Kidney (tissue), 14 donors: Measurements from ENCODE around the gene ILDR2. TPM values are rescaled to one million over a fixed set of nuclear protein-coding genes. Genes with fewer than 3 reads are reported as not detected.
"Not testable (repeated sequence)": the region's sequence is repeated elsewhere in the genome, so short reads cannot be mapped to it uniquely, and the experiment has no call there.

ENCODE experiments used
- DNase-seq, 5 donors: peaks; one replicate each; pipeline ENCODE4 v3.0.0-alpha.2; 2013 to 2020
- FAIRE-seq: peaks from 2 replicates; lab custom pipeline; 2012; peaks lifted over from hg19 to GRCh38; lab: Jason Lieb, UNC
- H3K27ac ChIP-seq, 2 donors: one replicate each; pipeline ENCODE4 v1.7.0; 2013; ENCODE audit warnings: low read depth in 2 of 2, low read length in 2 of 2, inconsistent platforms in 1 of 2
- H3K27me3 ChIP-seq: one replicate; pipeline ENCODE4 v1.7.1; 2013; ENCODE audit warnings: low read length, inconsistent platforms; ENCODE audit not compliant: control insufficient read depth, insufficient read depth
- H3K36me3 ChIP-seq, 3 donors: one replicate each; pipeline versions ENCODE4 v1.7.0 to v1.7.1; 2013; ENCODE audit warnings: low read length in 3 of 3, control low read depth in 1 of 3, inconsistent platforms in 1 of 3; ENCODE audit not compliant: insufficient read depth in 3 of 3, control insufficient read depth in 2 of 3
- H3K4me1 ChIP-seq, 3 donors: one replicate each; pipeline versions ENCODE4 v1.7.0 to v1.7.1; 2013; ENCODE audit warnings: low read length in 3 of 3, inconsistent platforms in 1 of 3, low read depth in 1 of 3; ENCODE audit not compliant: control insufficient read depth in 2 of 3, insufficient read depth in 2 of 3
- H3K4me3 ChIP-seq, 3 donors: one replicate each; pipeline versions ENCODE4 v1.7.0 to v1.8.1; 2013; ENCODE audit warnings: low read length in 3 of 3, control low read depth in 1 of 3, inconsistent platforms in 1 of 3
- H3K9ac ChIP-seq, 3 donors: one replicate each; pipeline versions ENCODE4 v1.7.0 to v1.7.1; 2013; ENCODE audit warnings: low read length in 3 of 3, control low read depth in 1 of 3, inconsistent platforms in 1 of 3
- H3K9me3 ChIP-seq, 3 donors: one replicate each; pipeline versions ENCODE4 v1.7.0 to v1.7.1; 2013; ENCODE audit warnings: low read length in 3 of 3, control low read depth in 1 of 3, inconsistent platforms in 1 of 3; ENCODE audit not compliant: control insufficient read depth in 2 of 3, insufficient read depth in 1 of 3
- intact Hi-C: fragments of 100-400 bp; cut with DNase I; formaldehyde crosslinking; loops from one replicate; pipeline ENCODE4 v1.11.1; 2022
- polyA plus RNA-seq: library from polyadenylated mRNA; stranded (reverse); fragments of 350-450 nt; fragmentation: Illumina TruSeq; extraction: RNeasy Lipid Tissue Mini Kit (QIAGEN cat#74804); gene quantifications from one replicate; pipeline ENCODE4 v1.2.3, GENCODE V29; 2014; ENCODE audit warnings: low read depth, low replicate concordance; ENCODE audit not compliant: insufficient read depth
- total RNA-seq: library from RNA; stranded (reverse); fragmentation: NEBNext Ultra II Directional; extraction: Animal tissue kit (Norgen Biotek cat#: 25700); gene quantifications from one replicate; pipeline ENCODE4 v1.2.1, GENCODE V29; 2021
- TF ChIP-seq, protein P1 (sequence below): IDR thresholded peaks from 3 replicates; pipeline ENCODE4 v1.5.1; 2012; ENCODE audit warnings: mild to moderate bottlenecking, moderate library complexity, borderline replicate concordance; ENCODE audit not compliant: insufficient read depth; ENCODE audit errors: extremely low read depth
- donor health status: control.
- donor health status: control.
- donor health status: control.
- donor health status: control.
- donor health status: control.
- donor health status: DM: yes; HTN: yes; CAD: no.
- donor health status: Normal renal cell carcinoma (clear cell type).

The ILDR2 gene
- total and polyA plus RNA-seq, 2 donors from 2014 or later = 1.5 to 5.9 TPM

DNA sequence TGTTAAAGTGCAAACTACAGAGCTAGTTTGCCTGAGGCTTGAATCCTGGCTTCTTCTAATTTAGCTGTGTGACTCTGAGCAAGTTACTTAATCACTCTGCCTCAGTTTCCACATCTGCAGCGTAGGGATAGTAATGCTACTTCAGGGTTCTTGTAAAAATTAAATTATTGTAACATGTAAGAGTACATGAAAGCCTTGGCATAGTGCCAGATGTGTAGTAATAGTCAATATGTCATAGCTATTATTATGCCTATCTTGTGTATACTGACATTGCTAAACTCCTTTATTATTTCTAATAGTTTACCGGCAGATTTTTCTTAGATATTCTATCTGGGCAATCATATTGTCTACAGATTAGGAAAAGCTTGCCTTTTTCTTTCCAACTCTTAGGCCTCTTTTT lies 92.4 kb downstream of the ILDR2 start:
- Histone ChIP-seq H3K27ac (no peak overlapping the region), H3K36me3 (no peaks in the 10 kb centered on the region), H3K9ac (no peak overlapping the region), H3K4me1 (peaks cover 0 to 7% (median 0%) of the 10 kb centered on the region in 3 donors), H3K4me3 (no peak overlapping the region), H3K27me3 (peaks cover 8% of the 10 kb centered on the region), H3K9me3 (no peaks in the 10 kb centered on the region)
- no peak for DNase-seq
- no peak for FAIRE-seq
- TF ChIP-seq, protein P1, sequence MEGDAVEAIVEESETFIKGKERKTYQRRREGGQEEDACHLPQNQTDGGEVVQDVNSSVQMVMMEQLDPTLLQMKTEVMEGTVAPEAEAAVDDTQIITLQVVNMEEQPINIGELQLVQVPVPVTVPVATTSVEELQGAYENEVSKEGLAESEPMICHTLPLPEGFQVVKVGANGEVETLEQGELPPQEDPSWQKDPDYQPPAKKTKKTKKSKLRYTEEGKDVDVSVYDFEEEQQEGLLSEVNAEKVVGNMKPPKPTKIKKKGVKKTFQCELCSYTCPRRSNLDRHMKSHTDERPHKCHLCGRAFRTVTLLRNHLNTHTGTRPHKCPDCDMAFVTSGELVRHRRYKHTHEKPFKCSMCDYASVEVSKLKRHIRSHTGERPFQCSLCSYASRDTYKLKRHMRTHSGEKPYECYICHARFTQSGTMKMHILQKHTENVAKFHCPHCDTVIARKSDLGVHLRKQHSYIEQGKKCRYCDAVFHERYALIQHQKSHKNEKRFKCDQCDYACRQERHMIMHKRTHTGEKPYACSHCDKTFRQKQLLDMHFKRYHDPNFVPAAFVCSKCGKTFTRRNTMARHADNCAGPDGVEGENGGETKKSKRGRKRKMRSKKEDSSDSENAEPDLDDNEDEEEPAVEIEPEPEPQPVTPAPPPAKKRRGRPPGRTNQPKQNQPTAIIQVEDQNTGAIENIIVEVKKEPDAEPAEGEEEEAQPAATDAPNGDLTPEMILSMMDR = no peak
- intact Hi-C loops = no loop called here

DNA sequence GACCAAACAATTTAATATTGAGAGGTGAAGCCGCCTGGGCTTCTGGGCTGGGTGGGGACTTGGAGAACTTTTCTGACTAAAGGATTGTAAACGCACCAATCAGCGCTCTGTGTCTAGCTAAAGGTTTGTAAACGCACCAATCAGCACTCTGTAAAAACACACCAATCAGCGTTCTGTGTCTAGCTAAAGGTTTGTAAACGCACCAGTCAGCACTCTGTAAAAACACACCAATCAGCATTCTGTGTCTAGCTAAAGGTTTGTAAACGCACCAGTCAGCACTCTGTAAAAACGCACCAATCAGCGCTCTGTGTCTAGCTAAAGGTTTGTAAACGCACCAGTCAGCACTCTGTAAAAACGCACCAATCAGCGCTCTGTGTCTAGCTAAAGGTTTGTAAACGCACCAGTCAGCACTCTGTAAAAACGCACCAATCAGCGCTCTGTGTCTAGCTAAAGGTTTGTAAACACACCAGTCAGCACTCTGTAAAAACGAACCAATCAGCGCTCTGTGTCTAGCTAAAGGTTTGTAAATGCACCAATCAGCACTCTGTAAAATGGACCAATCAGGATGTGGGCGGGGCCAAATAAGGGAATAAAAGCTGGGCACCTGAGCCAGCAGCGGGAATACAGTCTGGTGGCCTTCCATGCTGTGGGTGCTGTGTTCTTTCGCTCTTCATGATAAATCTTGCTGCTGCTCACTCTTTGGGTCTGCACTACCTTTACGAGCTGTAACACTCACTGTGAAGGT lies 97.0 kb downstream of the ILDR2 start:
- H3K9me3 ChIP-seq, intact Hi-C loops, FAIRE-seq, H3K9ac ChIP-seq, H3K4me3 ChIP-seq, H3K27me3 ChIP-seq, H3K27ac ChIP-seq, H3K36me3 ChIP-seq, DNase-seq, H3K4me1 ChIP-seq: not testable (repeated sequence)

- DNase-seq (no peak), FAIRE-seq (no peak)
- no peak overlapping the region for H3K27ac ChIP-seq
- H3K4me3 ChIP-seq = peak overlapping the region; percentile 78 to 96 (median 78)
- H3K36me3 ChIP-seq = no peaks in the 10 kb centered on the region
- H3K27me3 ChIP-seq = no peaks in the 10 kb centered on the region
- TF ChIP-seq, protein P1 = peak; percentile 36
- peak overlapping the region in 1 of 3 donors; percentile 61 for H3K9ac ChIP-seq
- H3K9me3 ChIP-seq = no peaks in the 10 kb centered on the region
- intact Hi-C loops = no loop called here
- peaks cover 0 to 6% (median 4%) of the 10 kb centered on the region in 3 donors for H3K4me1 ChIP-seq
Observed at GRCh38 chr1:166876540-166876838, 98.9 kb downstream of the ILDR2 start.

GRCh38 chr1:166875734-166876539 lies 99.4 kb downstream of the ILDR2 start, which contains the start of gene TADA1:
Gene TADA1, minus strand, starts transcription at chr1:166876264. Its CDS starts 31 bp downstream, at chr1:166876233.
- DNase-seq (peak; percentile 98 to 99 (median 99)), FAIRE-seq (peak; percentile 92)
- Histone ChIP-seq H3K4me3 (peak within 1 kb of the TSS; percentile 78 to 96 (median 92)), H3K4me1 (peaks cover 0 to 6% (median 4%) of the 10 kb centered on the region in 3 donors), H3K36me3 (no peaks in the 10 kb centered on the region), H3K27me3 (no peaks in the 10 kb centered on the region), H3K9me3 (no peaks in the 10 kb centered on the region), H3K27ac (peak within 1 kb of the TSS; percentile 89 to 91), H3K9ac (peak within 1 kb of the TSS; percentile 61 to 94 (median 84))
- intact Hi-C loops = no loop called here
- TF ChIP-seq, protein P1 = no peak
